Measurements from ENCODE around the gene GDPD2.

The GDPD2 gene

GRCh38 chrX:70410921-70411320 lies 12.2 kb upstream of the GDPD2 start:
- H3K9me3 ChIP-seq (ENCODE audit: control insufficient read depth, insufficient read depth, low read depth, low read length), result no peaks in the 10 kb centered on the region
- peaks cover 30 to 62% of the 10 kb centered on the region in 2 experiments for H3K36me3 ChIP-seq (ENCODE audit: control insufficient read depth in 2 of 2, insufficient read depth in 1 of 2, low read length in 2 of 2)
- POLR2A ChIA-PET, result no interaction called here

GRCh38 chrX:70411475-70411874 lies 11.6 kb upstream of the GDPD2 start:
- H3K36me3 ChIP-seq (ENCODE audit: control insufficient read depth in 2 of 2, insufficient read depth in 1 of 2, low read length in 2 of 2), result peaks cover 26 to 56% of the 10 kb centered on the region in 2 experiments
- TF ChIP-seq ZNF624 (tag by site-specific recombination; IDR thresholded peaks at IDR 0.05) (no peak), ZNF394 (tag by site-specific recombination; IDR thresholded peaks at IDR 0.05; ENCODE audit: borderline replicate concordance) (no peak), ZNF248 (tag by site-specific recombination; IDR thresholded peaks at IDR 0.05) (no peak), ZNF626 (tag by site-specific recombination; IDR thresholded peaks at IDR 0.05) (no peak), ZNF514 (tag by site-specific recombination; IDR thresholded peaks at IDR 0.05) (no peak), PRDM6 (tag by site-specific recombination; IDR thresholded peaks at IDR 0.05) (no peak), SCRT1 (tag by site-specific recombination; IDR thresholded peaks at IDR 0.05; ENCODE audit: borderline replicate concordance) (no peak), ZSCAN4 (tag by site-specific recombination; IDR thresholded peaks at IDR 0.05) (no peak), ZNF692 (tag by site-specific recombination; IDR thresholded peaks at IDR 0.05) (no peak), ZNF677 (tag by site-specific recombination; IDR thresholded peaks at IDR 0.05) (no peak)

More at GRCh38 chrX:70410921-70411320, 12.2 kb upstream of the GDPD2 start:
- CTCF ChIA-PET, result interaction anchor here (0.7 kb wide), 2 partner anchors 21 to 50 kb away, joined by 4 read pairs; no protein-coding TSS in a partner anchor
- Histone ChIP-seq H3K4me3 (ENCODE audit: low read depth, low read length) (no peak overlapping the region), H3K27ac (ENCODE audit: extremely low read depth, low read depth, low read length) (no peak overlapping the region), H3K4me1 (ENCODE audit: control insufficient read depth, insufficient read depth, low read length) (no peaks in the 10 kb centered on the region)
- TF ChIP-seq ZNF626 (tag by site-specific recombination; IDR thresholded peaks at IDR 0.05), result no peak
- TF ChIP-seq ZFHX2 (tag by site-specific recombination; conservative IDR thresholded peaks at IDR 0.05), result no peak
- TF ChIP-seq ZNF610 (tag by site-specific recombination; IDR thresholded peaks at IDR 0.05; ENCODE audit: borderline replicate concordance), result no peak
- TF ChIP-seq ZNF449 (tag by site-specific recombination; IDR thresholded peaks at IDR 0.05), result no peak
- TF ChIP-seq ZNF398 (tag by site-specific recombination; IDR thresholded peaks at IDR 0.05), result no peak
- no peak for TF ChIP-seq HOXC10 (CRISPR knock-in tag; IDR thresholded peaks at IDR 0.05)
- TF ChIP-seq ZNF155 (tag by site-specific recombination; IDR thresholded peaks at IDR 0.05), result no peak
- no peak for TF ChIP-seq ZNF175 (tag by site-specific recombination; IDR thresholded peaks at IDR 0.05)
- TF ChIP-seq ZNF704 (tag by site-specific recombination; IDR thresholded peaks at IDR 0.05), result no peak
- TF ChIP-seq OVOL3 (tag by site-specific recombination; IDR thresholded peaks at IDR 0.05), result no peak
- no peak for TF ChIP-seq ZNF202 (tag by site-specific recombination; IDR thresholded peaks at IDR 0.05; ENCODE audit: borderline replicate concordance)
- TF ChIP-seq AEBP2 (tag by site-specific recombination; IDR thresholded peaks at IDR 0.05; ENCODE audit: borderline replicate concordance), result no peak
- no peak for TF ChIP-seq ZNF585B (tag by site-specific recombination; IDR thresholded peaks at IDR 0.05)
- TF ChIP-seq ZNF558 (tag by site-specific recombination; IDR thresholded peaks at IDR 0.05), result no peak
- no peak for TF ChIP-seq ZNF324 (tag by site-specific recombination; IDR thresholded peaks at IDR 0.05)
- no peak for TF ChIP-seq ZSCAN23 (tag by site-specific recombination; IDR thresholded peaks at IDR 0.05)

More at GRCh38 chrX:70411475-70411874, 11.6 kb upstream of the GDPD2 start:
- no peaks in the 10 kb centered on the region for H3K9me3 ChIP-seq (ENCODE audit: control insufficient read depth, insufficient read depth, low read depth, low read length)
- no peak overlapping the region for H3K4me3 ChIP-seq (ENCODE audit: low read depth, low read length)
- ChIA-PET POLR2A (no interaction called here), CTCF (interaction anchor here (0.7 kb wide), 2 partner anchors 21 to 50 kb away, joined by 4 read pairs; no protein-coding TSS in a partner anchor)
- no peak overlapping the region for H3K27ac ChIP-seq (ENCODE audit: extremely low read depth, low read depth, low read length)
- H3K4me1 ChIP-seq (ENCODE audit: control insufficient read depth, insufficient read depth, low read length), result no peaks in the 10 kb centered on the region
